ENCODE measurements around the gene TERT. TPM values are rescaled to one million over a fixed set of nuclear protein-coding genes. Genes with fewer than 3 reads are reported as not detected.

The TERT gene
- total RNA-seq, 2 donors from 2014 or later = 7.1 to 9.8 TPM

GRCh38 chr5:1325870-1326531, 31.1 kb upstream of the TERT start:
- Mint-ChIP-seq H3K36me3 (ENCODE audit: low read depth) (peaks cover 71% of the 10 kb centered on the region), H3K4me3 (no peak overlapping the region), H3K27me3 (ENCODE audit: insufficient read depth) (no peaks in the 10 kb centered on the region), H3K4me1 (peaks cover 3% of the 10 kb centered on the region), H3K9me3 (peaks cover 2% of the 10 kb centered on the region), H3K27ac (peak overlapping the region; percentile 97)
- H3K9ac ChIP-seq (ENCODE audit: extremely low read depth, low read length, poor library complexity, severe bottlenecking) = peak overlapping the region; percentile 41
- no peaks in the 10 kb centered on the region for H3K27me3 ChIP-seq (ENCODE audit: control insufficient read depth, insufficient read depth, low read length, poor library complexity, severe bottlenecking)
- H3K27ac ChIP-seq (ENCODE audit: low read depth, low read length) = no peak overlapping the region
- DNase-seq = peak; percentile 42
- peaks cover 81% of the 10 kb centered on the region for H3K36me3 ChIP-seq (ENCODE audit: control insufficient read depth, insufficient read depth, low read length)
- TF ChIP-seq CTCF (conservative IDR thresholded peaks at IDR 0.05) = no peak
- no peaks in the 10 kb centered on the region for H3K4me1 ChIP-seq (ENCODE audit: control insufficient read depth, insufficient read depth, low read length)
- H3K4me3 ChIP-seq (ENCODE audit: low read length) = no peak overlapping the region
- peaks cover 30% of the 10 kb centered on the region for H3K9me3 ChIP-seq (ENCODE audit: control insufficient read depth, low read length)
- WGBS, 2 experiments (ENCODE audit: insufficient coverage in 1 of 2, insufficient read length in 1 of 2) = 95 to 96% methylated on average over 16 to 22 of the region's 22 CpGs

GRCh38 chr5:1325191-1325741, 30.4 kb upstream of the TERT start:
- Histone ChIP-seq H3K4me3 (ENCODE audit: low read length) (no peak overlapping the region), H3K9me3 (ENCODE audit: control insufficient read depth, low read length) (peaks cover 30% of the 10 kb centered on the region), H3K36me3 (ENCODE audit: control insufficient read depth, insufficient read depth, low read length) (peaks cover 81% of the 10 kb centered on the region), H3K4me1 (ENCODE audit: control insufficient read depth, insufficient read depth, low read length) (no peaks in the 10 kb centered on the region), H3K9ac (ENCODE audit: extremely low read depth, low read length, poor library complexity, severe bottlenecking) (no peak overlapping the region), H3K27ac (ENCODE audit: low read depth, low read length) (no peak overlapping the region), H3K27me3 (ENCODE audit: control insufficient read depth, insufficient read depth, low read length, poor library complexity, severe bottlenecking) (no peaks in the 10 kb centered on the region)
- Mint-ChIP-seq H3K27ac (peak overlapping the region; percentile 97), H3K27me3 (ENCODE audit: insufficient read depth) (no peaks in the 10 kb centered on the region), H3K4me3 (no peak overlapping the region), H3K9me3 (peaks cover 2% of the 10 kb centered on the region), H3K36me3 (ENCODE audit: low read depth) (peaks cover 71% of the 10 kb centered on the region), H3K4me1 (peaks cover 3% of the 10 kb centered on the region)
- WGBS, 2 experiments (ENCODE audit: insufficient coverage in 1 of 2, insufficient read length in 1 of 2) = 94 to 95% methylated on average over 15 to 17 of the region's 17 CpGs
- TF ChIP-seq CTCF (conservative IDR thresholded peaks at IDR 0.05) = no peak
- peak; percentile 24 for DNase-seq

GRCh38 chr5:1324719-1325190, 29.9 kb upstream of the TERT start:
- Histone ChIP-seq H3K27ac (ENCODE audit: low read depth, low read length) (no peak overlapping the region), H3K4me1 (ENCODE audit: control insufficient read depth, insufficient read depth, low read length) (no peaks in the 10 kb centered on the region), H3K36me3 (ENCODE audit: control insufficient read depth, insufficient read depth, low read length) (peaks cover 81% of the 10 kb centered on the region), H3K9me3 (ENCODE audit: control insufficient read depth, low read length) (peaks cover 30% of the 10 kb centered on the region), H3K27me3 (ENCODE audit: control insufficient read depth, insufficient read depth, low read length, poor library complexity, severe bottlenecking) (no peaks in the 10 kb centered on the region), H3K4me3 (ENCODE audit: low read length) (no peak overlapping the region), H3K9ac (ENCODE audit: extremely low read depth, low read length, poor library complexity, severe bottlenecking) (no peak overlapping the region)
- Mint-ChIP-seq H3K27me3 (ENCODE audit: insufficient read depth) (no peaks in the 10 kb centered on the region), H3K4me3 (no peak overlapping the region), H3K36me3 (ENCODE audit: low read depth) (peaks cover 70% of the 10 kb centered on the region), H3K27ac (no peak overlapping the region), H3K4me1 (peaks cover 3% of the 10 kb centered on the region), H3K9me3 (peaks cover 2% of the 10 kb centered on the region)
- DNase-seq = peak; percentile 54
- TF ChIP-seq CTCF (conservative IDR thresholded peaks at IDR 0.05) = peak; percentile 33
- 95 to 97% methylated on average over 13 to 17 of the region's 17 CpGs for WGBS, 2 experiments (ENCODE audit: insufficient coverage in 1 of 2, insufficient read length in 1 of 2)
